Neural cell (in vitro differentiated cells): ENCODE data around the gene LINC01488. TPM values are rescaled to one million over a fixed set of nuclear protein-coding genes. Genes with fewer than 3 reads are reported as not detected.
A peak's percentile ranks its signal among the peaks of the same experiment; 100 is the strongest.

Experiments
- H2AFZ ChIP-seq: fragments of 200-600, 300-800 bp; sonication (generic), shearing (Covaris generic); 2 replicates; pipeline ENCODE4 v1.6.0; 2014; ENCODE audit warnings: low read depth, mild to moderate bottlenecking, antibody characterized with exemption, low read length, moderate library complexity
- H3F3A ChIP-seq: fragments of 200-600 bp; shearing (Covaris generic); 2 replicates; pipeline ENCODE4 v1.6.1; 2016; ENCODE audit warnings: mild to moderate bottlenecking, moderate library complexity, mixed read lengths, antibody characterized with exemption, low read length; ENCODE audit not compliant: insufficient read depth, poor library complexity, severe bottlenecking
- H3K27ac ChIP-seq: fragments of 200-600, 300-800 bp; sonication (generic), shearing (Covaris generic); 2 replicates; pipeline ENCODE4 v1.5.1; 2014; ENCODE audit warnings: mild to moderate bottlenecking, low read length, moderate library complexity
- H3K27me3 ChIP-seq: fragments of 300-800, 200-600 bp; sonication (generic), shearing (Covaris generic); 2 replicates; pipeline ENCODE4 v1.6.0; 2014; ENCODE audit warnings: mild to moderate bottlenecking, low read depth, low read length, moderate library complexity; ENCODE audit not compliant: insufficient read depth
- H3K36me3 ChIP-seq: fragments of 300-800, 200-600 bp; sonication (generic), shearing (Covaris generic); 2 replicates; pipeline ENCODE4 v1.5.1; 2014; ENCODE audit warnings: mild to moderate bottlenecking, antibody characterized with exemption, low read length, moderate library complexity; ENCODE audit not compliant: insufficient read depth
- H3K4me2 ChIP-seq: fragments of 300-800, 200-600 bp; sonication (generic), shearing (Covaris generic); 2 replicates; pipeline ENCODE4 v1.6.0; 2014; ENCODE audit warnings: mild to moderate bottlenecking, low read length
- H3K4me3 ChIP-seq: fragments of 300-800, 200-600 bp; sonication (generic), shearing (Covaris generic); 2 replicates; pipeline ENCODE4 v1.5.1; 2014; ENCODE audit warnings: mild to moderate bottlenecking, low read length, moderate library complexity
- H3K79me2 ChIP-seq: fragments of 200-600 bp; shearing (Covaris generic); replicated peaks from 2 replicates; pipeline ENCODE4 v1.6.0; 2014; ENCODE audit warnings: mild to moderate bottlenecking, low read length, moderate library complexity; ENCODE audit not compliant: insufficient read depth
- H3K9ac ChIP-seq: fragments of 300-800, 200-600 bp; sonication (generic), shearing (Covaris generic); 2 replicates; pipeline ENCODE4 v1.6.1; 2016; ENCODE audit warnings: mild to moderate bottlenecking, low read length, mixed read lengths
- H3K9me2 ChIP-seq: fragments of 200-600 bp; shearing (Covaris generic); 2 replicates; pipeline ENCODE4 v1.6.1; 2016; ENCODE audit warnings: mild to moderate bottlenecking, low read length, mixed read lengths; ENCODE audit not compliant: insufficient read depth
- H3K9me3 ChIP-seq: fragments of 200-600, 300-800 bp; sonication (generic), shearing (Covaris generic); 2 replicates; pipeline ENCODE4 v1.6.1; 2016; ENCODE audit warnings: mild to moderate bottlenecking, mixed run types, low read length, moderate library complexity, mixed read lengths
- H4K20me1 ChIP-seq: fragments of 200-600 bp; shearing (Covaris generic); 2 replicates; pipeline ENCODE4 v1.6.1; 2016; ENCODE audit warnings: mild to moderate bottlenecking, mixed run types; ENCODE audit not compliant: insufficient read depth
- CTCF ChIP-seq: fragments of 450-650 bp; IDR thresholded peaks from 2 replicates; pipeline ENCODE4 v1.5.1; 2014; ENCODE audit warnings: antibody characterized with exemption, mild to moderate bottlenecking, moderate library complexity; ENCODE audit not compliant: poor library complexity, severe bottlenecking
- EP300 ChIP-seq: fragments of 450-650 bp; conservative IDR thresholded peaks from 2 replicates; pipeline ENCODE4 v1.6.1; 2014; ENCODE audit warnings: antibody characterized with exemption, mild to moderate bottlenecking, moderate library complexity; ENCODE audit not compliant: poor library complexity, severe bottlenecking
- EZH2 ChIP-seq: fragments of 200-600, 300-800 bp; shearing (Covaris generic), sonication (generic); IDR thresholded peaks from 2 replicates; pipeline ENCODE4 v1.6.1; 2014; ENCODE audit warnings: antibody characterized with exemption, low read length, borderline replicate concordance, mild to moderate bottlenecking; ENCODE audit not compliant: insufficient read depth, poor library complexity, severe bottlenecking
- MXI1 ChIP-seq: fragments of 450-650 bp; conservative IDR thresholded peaks from 2 replicates; pipeline ENCODE4 v1.6.1; 2014; ENCODE audit warnings: antibody characterized with exemption, mild to moderate bottlenecking; ENCODE audit not compliant: poor library complexity, severe bottlenecking
- POLR2AphosphoS5 ChIP-seq: IDR thresholded peaks from 2 replicates; pipeline ENCODE4 v1.6.1; 2012
- RAD21 ChIP-seq: fragments of 450-650 bp; conservative IDR thresholded peaks from 2 replicates; pipeline ENCODE4 v1.6.1; 2014; ENCODE audit warnings: antibody characterized with exemption, mild to moderate bottlenecking, moderate library complexity
- SMC3 ChIP-seq: fragments of 450-650 bp; conservative IDR thresholded peaks from 2 replicates; pipeline ENCODE4 v1.6.1; 2014; ENCODE audit warnings: antibody characterized with exemption, mild to moderate bottlenecking, moderate library complexity; ENCODE audit not compliant: poor library complexity
- TAF1 ChIP-seq: IDR thresholded peaks from 2 replicates; pipeline ENCODE4 v1.6.1; 2012; ENCODE audit warnings: low read depth
- polyA plus RNA-seq: library from polyadenylated mRNA; depleted of rRNA; stranded (reverse); fragments of >200 nt; gene quantifications from 2 replicates; pipeline ENCODE4 v1.2.3, GENCODE V29; 2014
- TF ChIP-seq, protein P1 (sequence below): IDR thresholded peaks from 2 replicates; pipeline ENCODE4 v1.6.1; 2012; ENCODE audit warnings: borderline replicate concordance

Gene LINC01488
- polyA plus RNA-seq, 1 donor from 2014 or later = not detected

- H3K4me3 ChIP-seq = peak overlapping the region; percentile 68
- peak overlapping the region; percentile 62 for H3K4me2 ChIP-seq
- no peaks in the 10 kb centered on the region for H4K20me1 ChIP-seq
- H3K36me3 ChIP-seq = no peaks in the 10 kb centered on the region
- peak overlapping the region; percentile 57 for H3K27ac ChIP-seq
- no peaks in the 10 kb centered on the region for H3K9me2 ChIP-seq
- peak; percentile 72 for TF ChIP-seq POLR2AphosphoS5
- TF ChIP-seq SMC3 = no peak
- peak; percentile 2 for TF ChIP-seq RAD21
- TF ChIP-seq TAF1 = no peak
- no peak for TF ChIP-seq CTCF
- TF ChIP-seq, protein P1, sequence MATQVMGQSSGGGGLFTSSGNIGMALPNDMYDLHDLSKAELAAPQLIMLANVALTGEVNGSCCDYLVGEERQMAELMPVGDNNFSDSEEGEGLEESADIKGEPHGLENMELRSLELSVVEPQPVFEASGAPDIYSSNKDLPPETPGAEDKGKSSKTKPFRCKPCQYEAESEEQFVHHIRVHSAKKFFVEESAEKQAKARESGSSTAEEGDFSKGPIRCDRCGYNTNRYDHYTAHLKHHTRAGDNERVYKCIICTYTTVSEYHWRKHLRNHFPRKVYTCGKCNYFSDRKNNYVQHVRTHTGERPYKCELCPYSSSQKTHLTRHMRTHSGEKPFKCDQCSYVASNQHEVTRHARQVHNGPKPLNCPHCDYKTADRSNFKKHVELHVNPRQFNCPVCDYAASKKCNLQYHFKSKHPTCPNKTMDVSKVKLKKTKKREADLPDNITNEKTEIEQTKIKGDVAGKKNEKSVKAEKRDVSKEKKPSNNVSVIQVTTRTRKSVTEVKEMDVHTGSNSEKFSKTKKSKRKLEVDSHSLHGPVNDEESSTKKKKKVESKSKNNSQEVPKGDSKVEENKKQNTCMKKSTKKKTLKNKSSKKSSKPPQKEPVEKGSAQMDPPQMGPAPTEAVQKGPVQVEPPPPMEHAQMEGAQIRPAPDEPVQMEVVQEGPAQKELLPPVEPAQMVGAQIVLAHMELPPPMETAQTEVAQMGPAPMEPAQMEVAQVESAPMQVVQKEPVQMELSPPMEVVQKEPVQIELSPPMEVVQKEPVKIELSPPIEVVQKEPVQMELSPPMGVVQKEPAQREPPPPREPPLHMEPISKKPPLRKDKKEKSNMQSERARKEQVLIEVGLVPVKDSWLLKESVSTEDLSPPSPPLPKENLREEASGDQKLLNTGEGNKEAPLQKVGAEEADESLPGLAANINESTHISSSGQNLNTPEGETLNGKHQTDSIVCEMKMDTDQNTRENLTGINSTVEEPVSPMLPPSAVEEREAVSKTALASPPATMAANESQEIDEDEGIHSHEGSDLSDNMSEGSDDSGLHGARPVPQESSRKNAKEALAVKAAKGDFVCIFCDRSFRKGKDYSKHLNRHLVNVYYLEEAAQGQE = peak; percentile 35
- TF ChIP-seq MXI1 = peak; percentile 63
- TF ChIP-seq EP300 = no peak
- no peak for TF ChIP-seq EZH2
- peak overlapping the region; percentile 69 for H3K9ac ChIP-seq
- no peaks in the 10 kb centered on the region for H3K9me3 ChIP-seq
- no peaks in the 10 kb centered on the region for H3F3A ChIP-seq
- peak overlapping the region; percentile 66 for H2AFZ ChIP-seq
- H3K27me3 ChIP-seq = no peaks in the 10 kb centered on the region
- H3K79me2 ChIP-seq = no peaks in the 10 kb centered on the region
Observed at GRCh38 chr11:69443138-69443967, 38.1 kb upstream of the LINC01488 start.

GRCh38 chr11:69443968-69444364 lies 37.5 kb upstream of the LINC01488 start:
- Histone ChIP-seq H3K9me2 (no peaks in the 10 kb centered on the region), H3K9ac (peak overlapping the region; percentile 69), H3K36me3 (no peaks in the 10 kb centered on the region), H3K4me3 (peak overlapping the region; percentile 68), H3K79me2 (no peaks in the 10 kb centered on the region), H3K9me3 (no peaks in the 10 kb centered on the region), H3K27ac (peak overlapping the region; percentile 48), H3K27me3 (no peaks in the 10 kb centered on the region), H4K20me1 (no peaks in the 10 kb centered on the region), H3K4me2 (peak overlapping the region; percentile 62), H2AFZ (peak overlapping the region; percentile 66), H3F3A (no peaks in the 10 kb centered on the region)
- no peak for TF ChIP-seq POLR2AphosphoS5
- TF ChIP-seq RAD21 = no peak
- no peak for TF ChIP-seq SMC3
- TF ChIP-seq, protein P1 = no peak
- no peak for TF ChIP-seq TAF1
- no peak for TF ChIP-seq CTCF
- TF ChIP-seq EP300 = no peak
- TF ChIP-seq EZH2 = no peak
- TF ChIP-seq MXI1 = no peak
